HepG2 (cell line): ENCODE results near the gene ANKUB1.

Experiments
- EP300 ChIP-seq, 3 experiments: sonication (generic) in 1 of 3; formaldehyde crosslinking in 1 of 3; IDR thresholded peaks; 2 replicates each; pipeline versions ENCODE4 v1.5.1 to v1.6.1; 2011 to 2020; ENCODE audit warnings: low read depth in 2 of 3, low read length in 2 of 3, borderline replicate concordance in 1 of 3, improper control_type of control experiment in 1 of 3, mild to moderate bottlenecking in 1 of 3, missing genetic modification reagents in 1 of 3, moderate library complexity in 1 of 3
- MTA3 ChIP-seq: sonication (generic); formaldehyde crosslinking; IDR thresholded peaks from 2 replicates; pipeline ENCODE4 v1.4.0; 2020; ENCODE audit warnings: missing genetic modification reagents
- ZBTB21 ChIP-seq: sonication (generic); formaldehyde crosslinking; IDR thresholded peaks from 2 replicates; pipeline ENCODE4 v1.4.0; 2020; ENCODE audit warnings: missing genetic modification reagents

GRCh38 chr3:149792452-149793270 is at the start of gene ANKUB1:
- TF ChIP-seq EP300 (IDR thresholded peaks at IDR 0.05; ENCODE audit: low read depth in 2 of 2, low read length in 2 of 2) (no peak), EP300 (CRISPR knock-in tag; IDR thresholded peaks at IDR 0.05; ENCODE audit: borderline replicate concordance) (no peak), ZBTB21 (CRISPR knock-in tag) (no peak), MTA3 (CRISPR knock-in tag) (no peak)
